ENCODE results near the gene TYMP.

The TYMP gene

GRCh38 chr22:50505276-50505775 lies 24.5 kb downstream of the TYMP start:
- no peak for DNase-seq (ENCODE audit: low spot score)

GRCh38 chr22:50504369-50505211 lies 25.2 kb downstream of the TYMP start:
- no peak for DNase-seq (ENCODE audit: low spot score)

- DNase-seq (ENCODE audit: low spot score), result no peak
Measured at GRCh38 chr22:50503475-50504145, 26.2 kb downstream of the TYMP start.

- no peak for DNase-seq (ENCODE audit: low spot score)
Measured at GRCh38 chr22:50502628-50503474, 27.0 kb downstream of the TYMP start.

GRCh38 chr22:50502096-50502495 lies 27.7 kb downstream of the TYMP start:
- DNase-seq (ENCODE audit: low spot score), result no peak

GRCh38 chr22:50500452-50500851 lies 29.4 kb downstream of the TYMP start:
- DNase-seq (ENCODE audit: low spot score), result no peak

- peak; percentile 82 for DNase-seq (ENCODE audit: low spot score)
Measured at GRCh38 chr22:50498322-50498890, 31.4 kb downstream of the TYMP start.

- DNase-seq (ENCODE audit: low spot score), result no peak
Measured at GRCh38 chr22:50497093-50497492, 32.7 kb downstream of the TYMP start.

- DNase-seq (ENCODE audit: low spot score), result no peak
Measured at GRCh38 chr22:50490531-50491308, 39.1 kb downstream of the TYMP start.

- no peak for DNase-seq (ENCODE audit: low spot score)
Measured at GRCh38 chr22:50489363-50490243, 40.2 kb downstream of the TYMP start.

GRCh38 chr22:50488886-50489285 lies 40.9 kb downstream of the TYMP start:
- no peak for DNase-seq (ENCODE audit: low spot score)

- no peak for DNase-seq (ENCODE audit: low spot score)
Measured at GRCh38 chr22:50488006-50488677, 41.7 kb downstream of the TYMP start.

- DNase-seq (ENCODE audit: low spot score), result no peak
Measured at GRCh38 chr22:50487290-50488005, 42.4 kb downstream of the TYMP start.

- no peak for DNase-seq (ENCODE audit: low spot score)
Measured at GRCh38 chr22:50486561-50487289, 43.1 kb downstream of the TYMP start, which contains the start of gene MIOX. TSS of gene MIOX (plus strand) at chr22:50486859. CDS start at chr22:50486898, 39 bp downstream.

GRCh38 chr22:50485221-50486131 lies 44.3 kb downstream of the TYMP start:
- no peak for DNase-seq (ENCODE audit: low spot score)

- DNase-seq (ENCODE audit: low spot score), result no peak
Measured at GRCh38 chr22:50483977-50484853, 45.6 kb downstream of the TYMP start.

Data from CD4-positive, alpha-beta T cell treated with Interleukin-2 at 100 ng/mL for 4 hours (primary cell).